Nephron progenitor cell (in vitro differentiated cells): ENCODE data around the gene CARMIL1.

Source experiments
- DNase-seq: peaks from one replicate; pipeline ENCODE4 v3.0.0; 2021
- H3K27ac Mint-ChIP-seq: 2 replicates; pipeline ENCODE4 v1.8.0; 2021; ENCODE audit warnings: mild to moderate bottlenecking, moderate library complexity, mixed read lengths
- H3K27me3 Mint-ChIP-seq: 2 replicates; pipeline ENCODE4 v1.8.0; 2021; ENCODE audit warnings: mild to moderate bottlenecking, low read depth, mixed read lengths; ENCODE audit not compliant: poor library complexity
- H3K36me3 Mint-ChIP-seq: 2 replicates; pipeline ENCODE4 v1.8.0; 2021; ENCODE audit warnings: low read depth, mixed read lengths
- H3K4me1 Mint-ChIP-seq: 2 replicates; pipeline ENCODE4 v1.8.0; 2021; ENCODE audit warnings: mixed read lengths
- H3K4me3 Mint-ChIP-seq: 2 replicates; pipeline ENCODE4 v1.8.0; 2021; ENCODE audit warnings: mild to moderate bottlenecking, moderate library complexity, mixed read lengths
- H3K9me3 Mint-ChIP-seq: 2 replicates; pipeline ENCODE4 v1.8.0; 2021; ENCODE audit warnings: mild to moderate bottlenecking, moderate library complexity, mixed read lengths
- TF ChIP-seq, protein P1 (sequence below): fragments of 200-600 bp; sonication (generic); IDR thresholded peaks from 2 replicates; pipeline ENCODE4 v1.5.0; 2021; ENCODE audit warnings: antibody characterized with exemption

CARMIL1 gene

DNA sequence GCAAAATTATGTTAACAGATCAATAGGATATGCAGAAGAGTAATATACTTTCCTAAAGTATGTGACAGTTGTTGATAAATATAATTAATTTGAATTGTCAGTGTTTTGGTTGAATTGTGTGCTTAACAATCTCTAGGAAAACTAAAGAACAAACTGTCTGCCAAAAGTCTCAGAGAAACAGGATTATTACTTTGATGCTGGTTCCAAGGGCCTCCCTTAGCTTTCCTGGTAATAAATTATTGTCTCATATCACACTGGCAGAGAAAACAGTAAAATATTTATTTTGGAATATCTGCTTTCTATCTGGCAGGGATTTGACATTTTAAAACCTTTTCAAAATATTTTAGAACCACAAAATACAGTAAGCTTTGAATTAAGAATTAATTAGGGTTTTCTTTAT is 40.1 kb upstream of the CARMIL1 start:
- H3K36me3 Mint-ChIP-seq, result no peaks in the 10 kb centered on the region
- no peak overlapping the region for H3K4me3 Mint-ChIP-seq
- H3K27me3 Mint-ChIP-seq, result no peaks in the 10 kb centered on the region
- no peaks in the 10 kb centered on the region for H3K9me3 Mint-ChIP-seq
- TF ChIP-seq, protein P1, sequence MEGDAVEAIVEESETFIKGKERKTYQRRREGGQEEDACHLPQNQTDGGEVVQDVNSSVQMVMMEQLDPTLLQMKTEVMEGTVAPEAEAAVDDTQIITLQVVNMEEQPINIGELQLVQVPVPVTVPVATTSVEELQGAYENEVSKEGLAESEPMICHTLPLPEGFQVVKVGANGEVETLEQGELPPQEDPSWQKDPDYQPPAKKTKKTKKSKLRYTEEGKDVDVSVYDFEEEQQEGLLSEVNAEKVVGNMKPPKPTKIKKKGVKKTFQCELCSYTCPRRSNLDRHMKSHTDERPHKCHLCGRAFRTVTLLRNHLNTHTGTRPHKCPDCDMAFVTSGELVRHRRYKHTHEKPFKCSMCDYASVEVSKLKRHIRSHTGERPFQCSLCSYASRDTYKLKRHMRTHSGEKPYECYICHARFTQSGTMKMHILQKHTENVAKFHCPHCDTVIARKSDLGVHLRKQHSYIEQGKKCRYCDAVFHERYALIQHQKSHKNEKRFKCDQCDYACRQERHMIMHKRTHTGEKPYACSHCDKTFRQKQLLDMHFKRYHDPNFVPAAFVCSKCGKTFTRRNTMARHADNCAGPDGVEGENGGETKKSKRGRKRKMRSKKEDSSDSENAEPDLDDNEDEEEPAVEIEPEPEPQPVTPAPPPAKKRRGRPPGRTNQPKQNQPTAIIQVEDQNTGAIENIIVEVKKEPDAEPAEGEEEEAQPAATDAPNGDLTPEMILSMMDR, result no peak
- no peak for DNase-seq
- H3K4me1 Mint-ChIP-seq, result no peaks in the 10 kb centered on the region
- no peak overlapping the region for H3K27ac Mint-ChIP-seq

DNA sequence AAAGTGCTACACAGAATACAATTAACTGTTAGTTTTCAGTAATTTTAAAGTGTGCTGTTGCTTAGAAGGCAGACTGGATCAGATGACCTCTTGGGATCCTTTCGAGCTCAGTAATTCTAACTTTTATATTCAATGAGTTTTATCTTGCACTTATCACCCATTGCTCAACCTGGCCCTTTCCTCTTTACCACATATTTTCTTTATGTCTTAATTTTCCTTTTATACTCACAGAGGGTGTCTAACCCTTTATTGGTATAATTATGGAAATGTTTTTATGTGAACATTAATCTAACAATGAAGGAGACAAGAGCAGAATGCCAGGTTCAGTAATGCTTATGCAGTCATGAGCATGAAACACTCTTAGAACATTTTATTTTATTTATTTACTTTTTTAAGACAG is 39.7 kb upstream of the CARMIL1 start:
- Mint-ChIP-seq H3K4me3 (no peak overlapping the region), H3K36me3 (no peaks in the 10 kb centered on the region), H3K9me3 (no peaks in the 10 kb centered on the region), H3K4me1 (no peaks in the 10 kb centered on the region), H3K27ac (no peak overlapping the region), H3K27me3 (no peaks in the 10 kb centered on the region)
- no peak for DNase-seq
- TF ChIP-seq, protein P1, result no peak

DNA sequence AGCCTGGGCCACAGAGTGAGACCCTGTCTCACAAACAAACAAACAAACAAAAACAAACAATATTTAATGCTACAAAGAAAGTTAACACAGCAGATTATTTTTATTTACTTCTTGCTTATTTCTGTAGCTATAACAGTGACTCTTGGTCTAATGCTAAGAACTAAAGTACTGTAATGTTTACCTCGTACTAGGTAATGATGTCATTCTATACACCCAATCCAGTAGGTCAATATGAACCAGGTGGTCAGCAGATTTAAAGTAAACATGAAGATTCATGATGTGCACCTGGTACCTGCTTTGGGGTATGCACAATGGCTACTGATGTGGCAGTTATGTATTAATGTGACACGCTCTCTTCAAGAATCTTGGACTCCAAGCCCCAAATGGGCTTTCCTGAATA is 36.6 kb upstream of the CARMIL1 start:
- H3K4me3 Mint-ChIP-seq, result no peak overlapping the region
- no peaks in the 10 kb centered on the region for H3K36me3 Mint-ChIP-seq

DNA sequence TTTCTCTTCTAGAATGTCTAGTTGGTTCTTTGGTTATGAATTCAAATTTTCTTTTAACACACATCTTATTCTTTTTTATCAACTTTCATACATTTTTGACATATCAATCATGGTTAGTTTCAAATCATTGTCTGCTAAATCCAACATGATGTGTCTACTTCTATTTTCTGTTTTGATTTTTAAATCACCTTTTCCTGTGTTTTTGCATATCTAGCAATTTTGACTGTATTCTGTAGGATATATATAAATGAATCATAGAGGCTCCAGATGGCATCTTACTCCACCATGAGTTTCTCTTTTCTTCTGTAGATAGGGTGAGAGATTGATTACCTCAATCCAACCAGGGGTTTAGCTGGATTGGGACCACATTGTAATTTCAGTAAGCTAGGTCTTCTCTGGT is 34.3 kb upstream of the CARMIL1 start:
- H3K4me3 Mint-ChIP-seq, result no peak overlapping the region
- TF ChIP-seq, protein P1, result no peak
- DNase-seq, result no peak
- no peaks in the 10 kb centered on the region for H3K36me3 Mint-ChIP-seq
- no peak overlapping the region for H3K27ac Mint-ChIP-seq
- H3K9me3 Mint-ChIP-seq, result no peaks in the 10 kb centered on the region
- no peaks in the 10 kb centered on the region for H3K4me1 Mint-ChIP-seq
- H3K27me3 Mint-ChIP-seq, result peaks cover 4% of the 10 kb centered on the region

More for the DNA sequence above, 36.6 kb upstream of the CARMIL1 start:
- H3K4me1 Mint-ChIP-seq, result no peaks in the 10 kb centered on the region
- TF ChIP-seq, protein P1, result no peak
- no peaks in the 10 kb centered on the region for H3K9me3 Mint-ChIP-seq
- DNase-seq, result no peak
- no peaks in the 10 kb centered on the region for H3K27me3 Mint-ChIP-seq
- H3K27ac Mint-ChIP-seq, result no peak overlapping the region

DNA sequence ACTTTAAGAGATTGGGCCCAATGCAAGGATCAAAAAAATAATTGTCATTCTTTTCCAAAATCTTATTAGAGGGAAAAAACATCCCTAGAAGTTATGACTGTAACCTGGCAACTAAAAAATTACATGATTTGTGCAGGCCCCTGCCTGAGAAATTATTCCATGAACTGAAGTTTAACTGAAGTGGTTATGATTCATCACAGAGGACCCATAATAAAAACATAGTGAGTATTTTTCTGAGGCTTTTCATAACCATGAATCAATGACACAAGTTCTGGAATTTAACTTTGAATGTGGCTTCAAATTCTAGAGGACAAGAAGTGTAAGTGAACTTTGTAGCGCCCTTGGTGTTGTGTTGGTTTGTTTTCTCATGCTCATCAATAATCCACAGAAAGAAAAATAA is 31.1 kb upstream of the CARMIL1 start:
- no peak for DNase-seq
- H3K4me3 Mint-ChIP-seq, result no peak overlapping the region
- H3K4me1 Mint-ChIP-seq, result no peaks in the 10 kb centered on the region
- TF ChIP-seq, protein P1, result no peak
- no peak overlapping the region for H3K27ac Mint-ChIP-seq
- peaks cover 4% of the 10 kb centered on the region for H3K27me3 Mint-ChIP-seq
- no peaks in the 10 kb centered on the region for H3K9me3 Mint-ChIP-seq
- no peaks in the 10 kb centered on the region for H3K36me3 Mint-ChIP-seq

DNA sequence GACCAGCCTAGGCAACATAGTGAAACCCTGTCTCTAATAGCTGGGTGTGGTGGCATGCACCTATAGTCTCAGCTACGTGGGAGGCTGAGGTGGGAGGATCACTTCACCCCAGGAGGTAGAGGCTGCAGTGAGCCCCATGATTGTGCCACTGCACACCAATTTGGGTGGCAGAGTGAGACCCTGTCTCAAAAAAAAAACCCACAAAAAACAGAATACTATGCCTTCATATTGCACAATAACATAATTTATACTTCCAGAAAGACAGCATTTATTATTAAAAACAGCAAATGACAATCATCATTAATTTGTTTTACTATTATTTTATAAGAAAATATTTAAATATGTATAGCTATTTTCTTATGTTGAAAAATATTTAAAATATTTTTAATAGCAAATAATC is 30.0 kb upstream of the CARMIL1 start:
- no peak for DNase-seq
- no peaks in the 10 kb centered on the region for H3K4me1 Mint-ChIP-seq
- TF ChIP-seq, protein P1, result no peak
- H3K27me3 Mint-ChIP-seq, result peaks cover 4% of the 10 kb centered on the region
- no peak overlapping the region for H3K4me3 Mint-ChIP-seq
- H3K27ac Mint-ChIP-seq, result no peak overlapping the region
- H3K36me3 Mint-ChIP-seq, result no peaks in the 10 kb centered on the region
- H3K9me3 Mint-ChIP-seq, result no peaks in the 10 kb centered on the region
